HFFc6 (cell line): Measurements from ENCODE around the gene OGFRL1. TPM values are rescaled to one million over a fixed set of nuclear protein-coding genes. Genes with fewer than 3 reads are reported as not detected.

Experiments used
- DNase-seq: peaks from one replicate; pipeline ENCODE4 v3.0.0-alpha.2; 2018
- H3K27ac Mint-ChIP-seq: 2 replicates; pipeline ENCODE4 v1.8.0; 2020; ENCODE audit warnings: mild to moderate bottlenecking, mixed read lengths
- H3K27me3 Mint-ChIP-seq: 2 replicates; pipeline ENCODE4 v1.8.0; 2021; ENCODE audit warnings: mild to moderate bottlenecking, moderate library complexity, mixed read lengths; ENCODE audit not compliant: insufficient read depth
- H3K36me3 Mint-ChIP-seq: 2 replicates; pipeline ENCODE4 v1.8.0; 2021; ENCODE audit warnings: low read depth, mixed read lengths
- H3K4me1 Mint-ChIP-seq: 2 replicates; pipeline ENCODE4 v1.8.0; 2020; ENCODE audit warnings: low read depth, mixed read lengths
- H3K4me3 Mint-ChIP-seq: 2 replicates; pipeline ENCODE4 v1.8.0; 2020; ENCODE audit warnings: mild to moderate bottlenecking, moderate library complexity, mixed read lengths
- H3K9me3 Mint-ChIP-seq: 2 replicates; pipeline ENCODE4 v1.8.0; 2020; ENCODE audit warnings: mild to moderate bottlenecking, mixed read lengths
- total RNA-seq, 6 experiments: library from RNA; stranded (reverse); fragmentation: NEBNext Ultra II Directional; extraction: Animal tissue kit (Norgen Biotek cat#: 25700); gene quantifications; 2 replicates in 1 of 6; 3 replicates in 5 of 6; pipeline ENCODE4 v1.2.3, GENCODE V29; 2021
- TF ChIP-seq, protein P1 (sequence below): fragments of 200-600 bp; sonication (generic); IDR thresholded peaks from 2 replicates; pipeline ENCODE4 v1.5.0; 2021; ENCODE audit warnings: antibody characterized with exemption, mild to moderate bottlenecking

Gene OGFRL1
- total RNA-seq, 6 experiments from 2014 or later = 21.4 to 34.5 (median 25.2) TPM

DNA sequence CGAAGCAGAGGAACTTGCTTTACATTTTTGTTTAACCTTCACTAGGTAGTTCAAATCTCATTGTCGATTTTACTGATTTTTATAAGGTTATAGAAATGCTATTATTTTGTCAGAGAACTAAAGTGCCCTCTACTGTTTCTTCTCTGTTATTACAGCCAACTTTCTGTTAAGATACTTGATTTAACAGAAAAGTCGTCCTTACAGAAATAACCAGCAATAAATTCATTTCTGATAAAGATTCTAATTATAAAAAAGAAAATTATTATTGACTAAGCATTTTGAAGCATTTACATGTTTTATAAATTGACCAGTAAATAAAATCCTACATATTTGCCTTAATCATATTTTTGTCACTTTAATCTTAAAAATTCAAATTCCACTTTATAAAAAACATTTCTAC is 60.8 kb downstream of the OGFRL1 start:
- Mint-ChIP-seq H3K36me3 (peaks cover 5% of the 10 kb centered on the region; the same call in 1 of the 2 replicates), H3K27me3 (no peaks in the 10 kb centered on the region), H3K27ac (no peak overlapping the region; the same call in 1 of the 2 replicates), H3K9me3 (no peaks in the 10 kb centered on the region), H3K4me1 (peaks cover 48% of the 10 kb centered on the region), H3K4me3 (no peak overlapping the region)
- DNase-seq = peak; percentile 39
- TF ChIP-seq, protein P1, sequence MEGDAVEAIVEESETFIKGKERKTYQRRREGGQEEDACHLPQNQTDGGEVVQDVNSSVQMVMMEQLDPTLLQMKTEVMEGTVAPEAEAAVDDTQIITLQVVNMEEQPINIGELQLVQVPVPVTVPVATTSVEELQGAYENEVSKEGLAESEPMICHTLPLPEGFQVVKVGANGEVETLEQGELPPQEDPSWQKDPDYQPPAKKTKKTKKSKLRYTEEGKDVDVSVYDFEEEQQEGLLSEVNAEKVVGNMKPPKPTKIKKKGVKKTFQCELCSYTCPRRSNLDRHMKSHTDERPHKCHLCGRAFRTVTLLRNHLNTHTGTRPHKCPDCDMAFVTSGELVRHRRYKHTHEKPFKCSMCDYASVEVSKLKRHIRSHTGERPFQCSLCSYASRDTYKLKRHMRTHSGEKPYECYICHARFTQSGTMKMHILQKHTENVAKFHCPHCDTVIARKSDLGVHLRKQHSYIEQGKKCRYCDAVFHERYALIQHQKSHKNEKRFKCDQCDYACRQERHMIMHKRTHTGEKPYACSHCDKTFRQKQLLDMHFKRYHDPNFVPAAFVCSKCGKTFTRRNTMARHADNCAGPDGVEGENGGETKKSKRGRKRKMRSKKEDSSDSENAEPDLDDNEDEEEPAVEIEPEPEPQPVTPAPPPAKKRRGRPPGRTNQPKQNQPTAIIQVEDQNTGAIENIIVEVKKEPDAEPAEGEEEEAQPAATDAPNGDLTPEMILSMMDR = peak; percentile 91

- H3K27me3 Mint-ChIP-seq = no peaks in the 10 kb centered on the region
- peak overlapping the region; percentile 86 for H3K27ac Mint-ChIP-seq
Measured at GRCh38 chr6:71349976-71350615, 61.5 kb downstream of the OGFRL1 start.

DNA sequence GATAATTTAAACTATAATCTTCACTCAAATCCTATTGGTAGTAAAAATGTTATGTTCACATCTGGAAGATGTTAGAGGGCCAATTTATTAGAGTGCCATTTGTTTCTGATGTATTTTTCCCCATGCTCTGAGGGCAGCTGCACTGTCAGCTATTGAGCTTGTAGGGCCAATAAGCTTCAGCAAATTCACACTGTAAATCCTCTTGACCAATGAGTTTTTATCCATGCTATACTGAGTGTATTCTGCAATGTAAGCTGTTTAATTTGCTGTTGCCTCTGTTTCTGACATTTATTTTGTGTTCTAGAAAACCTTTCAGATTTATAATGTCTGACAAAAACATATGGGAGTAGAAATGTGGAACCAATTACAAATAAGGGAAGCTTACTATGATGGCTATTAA is 62.6 kb downstream of the OGFRL1 start:
- H3K27ac Mint-ChIP-seq = peak overlapping the region; percentile 86
- no peak overlapping the region for H3K4me3 Mint-ChIP-seq
- no peaks in the 10 kb centered on the region for H3K27me3 Mint-ChIP-seq
- H3K9me3 Mint-ChIP-seq = no peaks in the 10 kb centered on the region
- TF ChIP-seq, protein P1 = no peak
- no peak for DNase-seq
- H3K36me3 Mint-ChIP-seq = no peaks in the 10 kb centered on the region
- H3K4me1 Mint-ChIP-seq = peaks cover 40% of the 10 kb centered on the region

More at GRCh38 chr6:71349976-71350615, 61.5 kb downstream of the OGFRL1 start:
- no peaks in the 10 kb centered on the region for H3K36me3 Mint-ChIP-seq
- TF ChIP-seq, protein P1 = no peak
- peak overlapping the region; percentile 48; the same call in 1 of the 2 replicates for H3K4me3 Mint-ChIP-seq
- peaks cover 48% of the 10 kb centered on the region for H3K4me1 Mint-ChIP-seq
- H3K9me3 Mint-ChIP-seq = no peaks in the 10 kb centered on the region
- peak; percentile 67 for DNase-seq
